ENCODE measurements around the gene ACP7. TPM values are rescaled to one million over a fixed set of nuclear protein-coding genes. Genes with fewer than 3 reads are reported as not detected.

The ACP7 gene
- total RNA-seq, 4 donors from 2014 or later = not detected

DNA sequence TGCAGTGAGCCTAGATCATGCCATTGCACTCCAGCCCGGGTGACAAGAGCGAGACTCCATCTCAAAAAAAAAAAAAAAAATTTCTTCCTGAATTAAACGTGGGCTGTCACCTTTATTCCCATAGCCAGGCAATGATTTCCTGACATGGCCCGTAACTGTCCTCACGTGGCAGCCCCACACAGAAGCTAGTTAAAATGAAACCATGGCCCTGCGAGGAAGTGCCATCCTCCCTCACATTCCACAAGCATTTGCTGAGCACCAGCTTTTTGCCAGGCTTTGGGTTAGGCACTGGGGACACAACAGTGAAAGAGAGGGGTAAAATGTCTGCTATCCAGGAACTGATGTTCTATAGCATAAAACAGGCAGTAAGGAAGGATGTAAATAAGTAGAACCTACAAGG, 38.7 kb upstream of the ACP7 start:
- no peak overlapping the region for H3K4me3 ChIP-seq
- no peaks in the 10 kb centered on the region for H3K4me1 ChIP-seq
- no peaks in the 10 kb centered on the region for H3K9me3 ChIP-seq
- H3K27ac ChIP-seq (replicated peaks in 1 of 4) = no peak overlapping the region
- no peak for DNase-seq (ENCODE audit: extremely low spot score)
- H3K36me3 ChIP-seq = no peaks in the 10 kb centered on the region
- TF ChIP-seq EP300 (IDR thresholded peaks at IDR 0.05) = no peak
- no peak for TF ChIP-seq POLR2AphosphoS5 (IDR thresholded peaks at IDR 0.05)
- TF ChIP-seq, protein P1, sequence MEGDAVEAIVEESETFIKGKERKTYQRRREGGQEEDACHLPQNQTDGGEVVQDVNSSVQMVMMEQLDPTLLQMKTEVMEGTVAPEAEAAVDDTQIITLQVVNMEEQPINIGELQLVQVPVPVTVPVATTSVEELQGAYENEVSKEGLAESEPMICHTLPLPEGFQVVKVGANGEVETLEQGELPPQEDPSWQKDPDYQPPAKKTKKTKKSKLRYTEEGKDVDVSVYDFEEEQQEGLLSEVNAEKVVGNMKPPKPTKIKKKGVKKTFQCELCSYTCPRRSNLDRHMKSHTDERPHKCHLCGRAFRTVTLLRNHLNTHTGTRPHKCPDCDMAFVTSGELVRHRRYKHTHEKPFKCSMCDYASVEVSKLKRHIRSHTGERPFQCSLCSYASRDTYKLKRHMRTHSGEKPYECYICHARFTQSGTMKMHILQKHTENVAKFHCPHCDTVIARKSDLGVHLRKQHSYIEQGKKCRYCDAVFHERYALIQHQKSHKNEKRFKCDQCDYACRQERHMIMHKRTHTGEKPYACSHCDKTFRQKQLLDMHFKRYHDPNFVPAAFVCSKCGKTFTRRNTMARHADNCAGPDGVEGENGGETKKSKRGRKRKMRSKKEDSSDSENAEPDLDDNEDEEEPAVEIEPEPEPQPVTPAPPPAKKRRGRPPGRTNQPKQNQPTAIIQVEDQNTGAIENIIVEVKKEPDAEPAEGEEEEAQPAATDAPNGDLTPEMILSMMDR (IDR thresholded peaks at IDR 0.05) = no peak
- TF ChIP-seq POLR2A (IDR thresholded peaks at IDR 0.05; ENCODE audit: low read depth) = no peak
- WGBS = 80% methylated on average over 6 of the region's 6 CpGs
- intact Hi-C loops (cut with DNase I) = no loop called here
- peaks cover 0 to 3% (median 0%) of the 10 kb centered on the region in 4 donors for H3K27me3 ChIP-seq

DNA sequence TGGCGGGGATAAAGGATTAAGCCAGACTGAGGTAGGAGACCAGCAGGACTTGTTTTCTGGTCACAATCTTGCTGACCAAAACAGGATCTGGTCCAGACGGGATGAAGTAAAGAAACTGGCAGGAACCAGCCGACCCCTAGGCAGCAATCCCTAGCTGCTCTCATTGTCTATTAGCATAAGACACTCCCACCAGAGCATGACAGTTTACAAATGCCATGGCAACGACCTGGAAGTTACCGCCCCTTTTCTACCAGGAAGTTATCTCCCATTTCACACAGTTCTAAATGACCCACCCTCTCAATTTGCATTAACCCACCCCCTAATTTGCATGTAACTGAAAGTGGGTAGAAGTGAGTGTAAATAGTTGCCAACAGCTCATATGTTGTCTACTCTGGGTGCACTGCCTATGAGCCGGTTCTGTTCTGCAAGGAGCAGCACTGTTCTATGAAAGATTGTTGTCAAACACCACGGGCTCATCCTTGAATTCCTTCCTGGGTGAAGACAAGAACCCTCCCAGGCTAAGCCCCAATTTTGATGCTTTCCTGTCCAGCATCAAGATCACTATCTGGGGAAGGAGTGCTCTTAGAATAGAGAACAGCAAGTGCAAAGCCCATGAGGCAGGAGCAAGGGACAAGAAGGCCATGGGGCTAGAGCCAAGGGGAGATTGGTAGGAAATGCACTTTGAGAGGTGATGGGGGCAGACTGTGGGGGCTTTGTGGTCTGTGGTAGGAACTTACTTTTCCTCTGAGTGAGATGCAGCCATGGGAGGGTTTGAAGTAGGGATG, 37.9 kb upstream of the ACP7 start:
- TF ChIP-seq POLR2AphosphoS5 (IDR thresholded peaks at IDR 0.05) (no peak), EP300 (IDR thresholded peaks at IDR 0.05) (no peak), POLR2A (IDR thresholded peaks at IDR 0.05; ENCODE audit: low read depth) (no peak)
- TF ChIP-seq, protein P1 (IDR thresholded peaks at IDR 0.05) = no peak
- no peak for DNase-seq (ENCODE audit: extremely low spot score)
- H3K9me3 ChIP-seq = no peaks in the 10 kb centered on the region
- H3K4me3 ChIP-seq = no peak overlapping the region
- no peaks in the 10 kb centered on the region for H3K36me3 ChIP-seq
- WGBS = 80% methylated on average over 7 of the region's 7 CpGs
- intact Hi-C loops (cut with DNase I) = no loop called here
- H3K4me1 ChIP-seq = no peaks in the 10 kb centered on the region
- peaks cover 0 to 3% (median 0%) of the 10 kb centered on the region in 4 donors for H3K27me3 ChIP-seq
- H3K27ac ChIP-seq (replicated peaks in 1 of 4) = no peak overlapping the region

DNA sequence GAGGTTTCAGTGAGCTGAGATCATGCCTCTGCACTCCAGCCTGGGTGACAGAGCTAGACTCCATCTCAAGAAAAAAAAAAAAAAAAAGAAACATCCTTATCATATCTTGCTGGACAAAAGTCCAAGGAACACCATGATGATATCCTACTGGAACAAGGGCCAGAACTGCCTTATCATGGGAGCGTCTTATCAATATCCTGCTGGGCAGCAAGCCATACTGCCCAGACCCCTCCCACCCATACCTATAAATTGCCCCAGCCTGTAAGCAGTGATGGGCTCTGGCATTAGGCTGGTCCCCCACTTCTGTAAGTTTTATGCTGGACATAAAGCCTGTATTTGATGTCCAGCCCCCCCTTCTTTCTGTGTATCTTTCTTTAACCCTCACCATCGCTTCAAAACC, 37.1 kb upstream of the ACP7 start:
- Histone ChIP-seq H3K4me3 (no peak overlapping the region), H3K36me3 (no peaks in the 10 kb centered on the region), H3K9me3 (no peaks in the 10 kb centered on the region), H3K4me1 (no peaks in the 10 kb centered on the region), H3K27me3 (peaks cover 0 to 3% (median 0%) of the 10 kb centered on the region in 4 donors), H3K27ac (replicated peaks in 1 of 4) (no peak overlapping the region)
- no peak for DNase-seq (ENCODE audit: extremely low spot score)
- WGBS = 73% methylated on average over 2 of the region's 2 CpGs
- TF ChIP-seq POLR2AphosphoS5 (IDR thresholded peaks at IDR 0.05) (no peak), POLR2A (IDR thresholded peaks at IDR 0.05; ENCODE audit: low read depth) (no peak), EP300 (IDR thresholded peaks at IDR 0.05) (no peak)
- TF ChIP-seq, protein P1 (IDR thresholded peaks at IDR 0.05) = no peak
- intact Hi-C loops (cut with DNase I) = no loop called here

DNA sequence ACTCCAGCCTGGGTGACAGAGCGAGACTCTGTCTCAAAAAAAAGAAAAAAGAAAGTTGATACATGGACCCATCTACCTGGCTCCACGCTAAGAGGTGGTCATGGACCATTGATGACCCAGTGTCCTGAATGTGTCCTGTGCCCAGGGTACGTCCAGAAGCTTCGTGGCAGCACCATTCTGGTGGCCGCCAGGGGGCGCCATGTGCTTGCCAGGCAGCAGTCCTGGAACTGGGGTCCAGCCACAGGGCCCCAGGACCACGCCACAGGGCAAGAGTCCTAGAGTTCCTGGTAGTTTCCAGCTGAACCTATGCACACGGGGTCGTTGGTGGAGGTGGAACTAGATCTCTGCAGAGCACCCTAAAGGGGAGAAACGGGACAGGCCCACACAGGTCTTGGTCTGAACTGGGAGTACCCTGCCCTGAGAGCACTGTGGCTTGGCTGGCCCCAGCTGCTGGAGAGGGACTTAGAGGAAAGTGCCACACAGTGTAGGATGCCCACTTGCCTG, 31.9 kb upstream of the ACP7 start:
- H3K4me1 ChIP-seq = no peaks in the 10 kb centered on the region
- peaks cover 0 to 5% (median 0%) of the 10 kb centered on the region in 4 donors for H3K9me3 ChIP-seq
- no peaks in the 10 kb centered on the region for H3K36me3 ChIP-seq
- peaks cover 0 to under 1% (median 0%) of the 10 kb centered on the region in 4 donors for H3K27me3 ChIP-seq
- no peak for DNase-seq (ENCODE audit: extremely low spot score)
- 29% methylated on average over 6 of the region's 10 CpGs for WGBS
- intact Hi-C loops (cut with DNase I) = no loop called here
- no peak for TF ChIP-seq EP300 (IDR thresholded peaks at IDR 0.05)
- TF ChIP-seq, protein P1 (IDR thresholded peaks at IDR 0.05) = peak; percentile 47 to 71 (median 50)
- no peak for TF ChIP-seq POLR2A (IDR thresholded peaks at IDR 0.05; ENCODE audit: low read depth)
- TF ChIP-seq POLR2AphosphoS5 (IDR thresholded peaks at IDR 0.05) = no peak
- no peak overlapping the region for H3K4me3 ChIP-seq
- no peak overlapping the region for H3K27ac ChIP-seq (replicated peaks in 1 of 4)

All from esophagus muscularis mucosa (tissue), 4 donors.